HG02943 (cell line): Measurements from ENCODE around the gene TSC1.
A peak's percentile ranks its signal among the peaks of the same experiment; 100 is the strongest.
"Not testable (repeated sequence)": the region's sequence is repeated elsewhere in the genome, so short reads cannot be mapped to it uniquely, and the experiment has no call there.

ENCODE experiments used
- ATAC-seq: cut with Tn5 transposase; IDR thresholded peaks from one replicate; pipeline ENCODE4 v1.9.1; 2021; ENCODE audit warnings: mild to moderate bottlenecking, low read depth, moderate library complexity; ENCODE audit not compliant: unreplicated experiment

TSC1 gene

GRCh38 chr9:132944294-132945185 is at the start of gene TSC1:
Gene TSC1 (minus strand): TSS chr9:132944616. CDS start chr9:132928872, 15,744 bp downstream.
- ATAC-seq, result peak; percentile 60

GRCh38 chr9:132993511-132993939 is 49.1 kb upstream of the TSC1 start:
- no peak for ATAC-seq

- ATAC-seq, result no peak
Measured at GRCh38 chr9:132991351-132992300, 47.2 kb upstream of the TSC1 start.

GRCh38 chr9:132990781-132991180 is 46.4 kb upstream of the TSC1 start:
- no peak for ATAC-seq

- not testable (repeated sequence) for ATAC-seq
Measured at GRCh38 chr9:132989998-132990557, 45.7 kb upstream of the TSC1 start.

GRCh38 chr9:132989414-132989996 is 45.1 kb upstream of the TSC1 start:
- ATAC-seq, result no peak

- no peak for ATAC-seq
Measured at GRCh38 chr9:132989014-132989310, 44.5 kb upstream of the TSC1 start.

- ATAC-seq, result no peak
Measured at GRCh38 chr9:132988244-132989013, 44.0 kb upstream of the TSC1 start.

- no peak for ATAC-seq
Measured at GRCh38 chr9:132986640-132987620, 42.5 kb upstream of the TSC1 start.

GRCh38 chr9:132986114-132986513 is 41.7 kb upstream of the TSC1 start:
- ATAC-seq, result no peak

GRCh38 chr9:132985489-132985888 is 41.1 kb upstream of the TSC1 start:
- ATAC-seq, result no peak

GRCh38 chr9:132985071-132985350 is 40.6 kb upstream of the TSC1 start:
- no peak for ATAC-seq

GRCh38 chr9:132984202-132985070 is 40.0 kb upstream of the TSC1 start:
- no peak for ATAC-seq

- ATAC-seq, result no peak
Measured at GRCh38 chr9:132983491-132984201, 39.2 kb upstream of the TSC1 start.

- peak; percentile 66 for ATAC-seq
Measured at GRCh38 chr9:132982458-132982857, 38.0 kb upstream of the TSC1 start.

- no peak for ATAC-seq
Measured at GRCh38 chr9:132980157-132980556, 35.7 kb upstream of the TSC1 start.

- no peak for ATAC-seq
Measured at GRCh38 chr9:132978451-132979131, 34.2 kb upstream of the TSC1 start, which contains the start of gene GFI1B. Gene GFI1B (plus strand): TSS chr9:132978694. CDS start chr9:132986679, 7,985 bp downstream.
